COLO829 (cell line): ENCODE measurements around the gene PRKAB1.
"Not testable (repeated sequence)": the region's sequence is repeated elsewhere in the genome, so short reads cannot be mapped to it uniquely, and the experiment has no call there.

Experiments used
- DNase-seq: peaks from one replicate; pipeline ENCODE4 v3.0.0; 2012; ENCODE audit warnings: low spot score

The PRKAB1 gene

GRCh38 chr12:119667577-119668323, at the start of gene PRKAB1:
PRKAB1 (plus strand) TSS chr12:119668133; CDS start chr12:119668245, 112 bp downstream.
- DNase-seq, result peak; percentile 97

GRCh38 chr12:119618328-119618896, 49.5 kb upstream of the PRKAB1 start:
- not testable (repeated sequence) for DNase-seq

DNA sequence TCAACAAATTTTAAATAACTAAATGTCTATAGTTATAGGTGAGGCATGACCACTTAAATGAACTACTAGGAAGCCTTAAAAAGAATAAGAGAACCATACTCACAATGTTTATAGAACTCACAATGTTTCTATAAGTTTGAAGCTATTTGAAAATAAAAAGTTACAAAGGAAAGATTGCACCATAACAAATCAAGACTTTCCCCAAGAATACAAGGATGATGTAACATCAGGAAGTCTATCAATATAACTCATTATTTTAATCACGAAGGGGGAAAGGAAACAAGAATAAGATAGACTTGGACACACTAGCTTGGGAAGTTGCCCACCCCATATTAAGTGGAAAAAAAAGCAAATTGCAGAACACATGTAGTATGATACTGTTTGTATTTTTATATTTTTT, 47.4 kb upstream of the PRKAB1 start:
- no peak for DNase-seq

GRCh38 chr12:119621878-119622277, 46.1 kb upstream of the PRKAB1 start:
- DNase-seq, result no peak

DNA sequence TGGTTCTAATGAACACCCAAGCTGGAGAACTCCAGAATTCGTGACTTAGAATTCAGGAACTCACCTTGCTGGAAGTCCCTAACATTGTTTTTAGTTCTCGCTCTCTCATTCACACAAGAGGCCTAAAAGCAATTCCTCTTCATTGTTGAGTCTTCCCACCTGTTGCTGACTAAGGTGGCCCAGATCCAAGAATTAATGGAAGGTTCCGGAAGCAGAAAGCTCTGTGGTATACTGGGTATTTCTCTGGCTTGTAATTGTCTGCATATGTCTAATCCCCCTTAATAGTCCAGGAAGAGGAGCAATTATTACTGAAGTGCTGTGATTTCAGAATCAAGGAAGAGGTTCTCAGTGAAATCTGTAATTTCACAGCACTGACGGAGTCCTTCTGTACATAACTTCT, 43.0 kb upstream of the PRKAB1 start:
- no peak for DNase-seq

DNA sequence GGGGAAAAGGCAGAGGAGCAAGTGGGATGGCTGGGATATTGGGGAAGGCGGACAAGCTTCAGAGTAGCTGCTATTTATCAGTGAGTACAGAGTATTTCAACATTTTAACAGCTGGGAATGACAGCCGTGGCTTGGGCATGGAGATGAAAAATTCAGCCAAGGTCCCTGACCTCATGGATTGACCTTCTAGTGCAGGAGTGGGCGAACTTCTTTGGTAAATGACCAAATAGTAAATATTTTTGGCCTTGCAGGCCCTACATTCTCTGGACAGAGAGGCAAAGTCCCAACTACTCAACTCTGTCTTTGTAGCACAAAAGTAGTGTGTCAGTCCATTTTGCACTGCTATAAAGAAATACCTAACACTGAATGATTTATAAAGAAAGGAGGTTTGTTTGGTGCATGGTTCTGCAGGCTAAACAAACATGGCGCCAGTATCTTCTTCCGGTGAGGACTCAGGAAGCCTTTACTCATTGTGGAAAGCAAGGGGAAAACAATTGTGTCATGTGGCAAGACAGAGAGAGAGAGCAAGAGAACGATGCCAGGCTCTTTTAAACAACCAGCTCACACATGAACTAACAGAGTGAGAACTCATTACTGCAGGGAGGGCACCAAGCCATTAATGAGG, 40.8 kb upstream of the PRKAB1 start:
- DNase-seq, result no peak

DNA sequence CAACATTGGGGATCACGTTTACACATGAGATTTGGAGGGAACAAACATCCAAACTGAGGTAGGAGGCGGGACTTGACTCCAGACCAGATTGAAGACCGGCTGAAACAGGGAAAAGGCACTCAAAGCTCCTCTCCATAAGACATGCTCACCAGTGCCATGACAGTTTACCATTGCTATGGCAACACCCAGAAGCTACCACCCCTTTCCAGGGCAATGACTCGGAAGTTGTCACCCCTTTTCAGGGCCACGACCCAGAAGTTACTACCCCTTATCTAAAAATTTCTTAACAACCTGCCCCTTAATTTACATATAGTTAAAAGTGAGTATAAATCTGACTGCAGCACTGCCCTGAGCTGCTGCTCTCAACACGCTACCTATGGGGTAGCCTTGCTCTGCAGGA, 40.2 kb upstream of the PRKAB1 start:
- no peak for DNase-seq

DNA sequence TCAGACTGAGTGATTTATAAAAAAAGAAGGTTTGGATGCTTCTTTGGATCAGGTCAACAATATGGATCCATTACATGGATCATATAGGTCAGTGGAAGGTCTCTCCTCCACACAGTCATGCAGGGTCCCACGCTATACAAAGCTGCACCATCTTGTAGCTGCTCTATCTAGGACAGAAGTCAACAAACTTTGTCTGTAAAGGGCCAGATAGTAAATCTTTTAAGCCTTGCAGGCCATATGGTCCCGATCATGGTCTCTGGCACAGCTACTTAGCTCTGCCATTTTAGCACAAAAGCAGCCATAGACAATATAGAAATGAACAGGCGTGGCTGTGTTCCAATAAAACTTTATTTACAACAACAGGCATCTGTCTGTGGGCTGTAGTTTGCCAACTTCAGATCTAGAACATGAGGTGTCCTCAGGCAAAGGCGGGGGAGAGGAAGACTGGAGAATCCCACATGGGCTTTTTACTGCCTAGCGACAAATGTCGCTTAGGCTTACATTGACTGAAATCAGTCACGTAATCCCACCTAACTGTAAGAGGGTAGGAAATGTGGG, 37.6 kb upstream of the PRKAB1 start:
- no peak for DNase-seq

DNA sequence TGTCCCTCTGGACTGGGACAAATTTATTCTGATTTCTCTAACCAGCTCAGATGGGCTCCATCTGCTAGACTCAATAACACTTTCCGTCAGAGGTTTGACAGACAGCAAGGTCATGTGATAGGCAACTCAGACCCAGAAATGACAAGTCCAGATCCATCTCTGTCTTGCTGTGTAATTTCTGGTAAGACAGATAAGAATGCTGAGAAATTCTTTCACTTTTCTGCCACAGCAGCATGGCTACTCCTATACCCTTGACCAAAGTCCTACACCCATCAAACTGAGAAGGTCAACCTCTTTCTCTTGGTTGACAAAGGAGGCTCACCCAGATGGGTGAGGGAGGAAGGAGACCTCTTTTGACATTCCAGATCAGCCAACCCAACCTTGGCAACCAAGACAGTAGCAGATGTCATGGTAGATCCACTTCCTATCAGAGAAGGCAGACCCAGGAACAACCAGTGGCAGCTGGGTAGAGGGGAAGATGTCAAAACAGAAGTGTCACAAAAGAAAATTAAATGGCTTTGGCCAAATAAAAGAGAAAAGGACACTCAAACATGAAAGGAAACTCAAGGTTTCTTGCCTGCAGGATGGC, 36.9 kb upstream of the PRKAB1 start:
- no peak for DNase-seq

GRCh38 chr12:119631930-119632678, 35.8 kb upstream of the PRKAB1 start:
- DNase-seq, result no peak

GRCh38 chr12:119634743-119635142, 33.2 kb upstream of the PRKAB1 start:
- DNase-seq, result no peak

- DNase-seq, result no peak
Measured at GRCh38 chr12:119642986-119643385, 24.9 kb upstream of the PRKAB1 start.

DNA sequence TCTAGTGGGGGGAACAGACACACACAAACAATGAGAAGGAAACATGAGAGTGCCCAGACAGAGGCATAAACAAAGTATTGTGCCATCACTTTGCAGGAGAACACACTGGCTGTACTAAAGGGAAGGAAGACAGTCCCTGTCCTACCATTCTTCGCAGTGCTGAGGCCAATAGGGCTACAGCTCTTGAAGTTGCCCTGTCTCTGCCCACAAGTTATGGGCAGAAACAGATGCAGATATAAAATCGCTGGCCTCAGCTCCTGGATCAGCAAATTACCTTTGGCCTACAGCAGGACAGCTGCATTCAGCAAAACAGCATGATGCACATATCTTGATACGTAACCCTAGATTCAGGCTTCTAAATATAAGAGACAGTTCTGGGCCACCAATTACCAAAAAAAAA, 23.0 kb upstream of the PRKAB1 start:
- no peak for DNase-seq

GRCh38 chr12:119645535-119646059, 22.3 kb upstream of the PRKAB1 start:
- DNase-seq, result no peak

- peak; percentile 52 for DNase-seq
Measured at GRCh38 chr12:119649202-119649808, 18.6 kb upstream of the PRKAB1 start.

- no peak for DNase-seq
Measured at GRCh38 chr12:119652665-119653064, 15.3 kb upstream of the PRKAB1 start.

DNA sequence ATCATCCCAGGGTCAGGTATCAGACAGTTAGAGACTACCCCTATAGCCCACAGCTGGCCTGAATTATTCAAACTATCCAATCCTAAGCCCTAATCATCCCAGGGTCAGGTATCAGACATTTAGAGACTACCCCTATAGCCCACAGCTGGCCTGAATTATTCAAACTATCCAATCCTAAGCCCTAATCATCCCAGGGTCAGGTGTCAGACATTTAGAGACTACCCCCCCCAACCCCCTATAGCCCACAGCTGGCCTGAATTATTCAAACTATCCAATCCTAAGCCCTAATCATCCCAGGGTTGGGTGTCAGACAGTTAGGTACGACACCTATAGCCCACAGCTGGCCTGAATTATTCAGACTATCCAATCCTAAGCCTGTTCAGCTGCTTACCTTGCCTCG, 10.9 kb upstream of the PRKAB1 start:
- DNase-seq, result not testable (repeated sequence)

DNA sequence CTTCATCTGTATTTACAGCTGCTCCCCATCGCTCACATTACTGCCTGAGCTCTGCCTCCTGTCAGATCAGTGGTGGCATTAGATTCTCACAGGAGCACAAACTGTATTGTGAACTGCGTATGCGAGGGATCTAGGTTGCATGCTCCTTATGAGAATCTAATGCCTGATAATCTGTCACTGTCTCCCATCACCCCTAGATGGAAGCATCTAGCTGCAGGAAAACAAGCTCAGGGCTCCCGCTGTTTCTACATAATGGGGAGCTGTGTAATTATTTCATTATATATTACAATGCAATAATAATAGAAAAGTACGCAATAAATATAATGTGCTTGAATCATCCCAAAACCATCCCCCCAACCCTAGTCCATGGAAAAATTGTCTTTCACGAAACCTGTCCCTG, 9.8 kb upstream of the PRKAB1 start:
- not testable (repeated sequence) for DNase-seq

- DNase-seq, result peak; percentile 51
Measured at GRCh38 chr12:119659289-119659897, 8.5 kb upstream of the PRKAB1 start.

DNA sequence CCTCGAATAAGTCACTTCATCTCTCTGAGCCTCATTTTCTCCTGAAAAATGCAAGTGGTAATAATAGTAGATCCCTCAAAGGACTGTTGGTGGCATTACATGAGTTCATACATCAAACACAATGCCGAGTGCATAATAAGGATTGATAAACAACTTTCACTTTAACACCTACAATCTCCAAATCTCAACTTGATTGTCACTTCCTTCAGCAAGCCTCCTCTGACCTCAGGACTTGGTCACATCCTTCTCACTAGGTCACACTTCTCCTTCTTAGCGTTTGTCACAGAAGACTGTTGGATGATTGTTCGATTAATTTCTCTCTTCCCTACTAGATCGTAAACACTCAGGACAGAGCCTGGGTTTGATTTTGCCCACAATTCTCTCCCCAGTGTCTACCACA, 7.9 kb upstream of the PRKAB1 start:
- no peak for DNase-seq

- no peak for DNase-seq
Measured at GRCh38 chr12:119661882-119662281, 6.1 kb upstream of the PRKAB1 start.
